HUES6 (cell line): ENCODE data around the gene POU6F2.
A peak's percentile ranks its signal among the peaks of the same experiment; 100 is the strongest.

Experiments
- H3K27ac ChIP-seq: 2 replicates; pipeline ENCODE4 v1.7.0; 2013; ENCODE audit warnings: low read depth, mild to moderate bottlenecking, low read length, inconsistent platforms
- H3K27me3 ChIP-seq: 2 replicates; pipeline ENCODE4 v1.6.1; 2013; ENCODE audit warnings: low read length; ENCODE audit not compliant: control insufficient read depth, insufficient read depth
- H3K36me3 ChIP-seq: 2 replicates; pipeline ENCODE4 v1.6.1; 2013; ENCODE audit warnings: low read length; ENCODE audit not compliant: control insufficient read depth, insufficient read depth
- H3K4me1 ChIP-seq: 2 replicates; pipeline ENCODE4 v1.6.1; 2013; ENCODE audit warnings: low read length; ENCODE audit not compliant: control insufficient read depth, insufficient read depth
- H3K4me3 ChIP-seq: 2 replicates; pipeline ENCODE4 v1.5.1; 2013; ENCODE audit warnings: low read depth, low read length
- H3K9ac ChIP-seq: one replicate; pipeline ENCODE4 v1.6.1; 2013; ENCODE audit warnings: mild to moderate bottlenecking, low read length
- H3K9me3 ChIP-seq: 2 replicates; pipeline ENCODE4 v1.6.1; 2013; ENCODE audit warnings: low read depth, low read length; ENCODE audit not compliant: control insufficient read depth, insufficient read depth

The POU6F2 gene

DNA sequence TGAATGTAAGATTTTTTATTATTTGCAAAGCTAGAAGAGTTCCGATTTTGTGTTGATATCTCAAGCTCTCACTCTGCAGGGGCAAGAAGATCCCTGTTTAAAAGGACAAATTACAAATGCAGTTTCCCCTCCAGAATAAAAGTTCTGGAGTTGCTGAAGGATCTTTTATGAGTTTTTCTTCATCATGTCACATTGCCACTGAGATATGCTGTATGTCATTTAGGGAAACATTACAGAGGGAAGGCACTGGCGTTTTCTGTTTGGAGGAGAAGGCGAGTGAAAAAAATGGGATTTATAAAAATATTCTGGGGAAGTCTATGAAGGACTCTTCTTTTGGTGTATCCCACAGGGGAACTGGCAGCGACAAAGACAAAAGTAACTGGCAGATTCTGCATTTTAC is 57.4 kb downstream of the POU6F2 start:
- no peak overlapping the region for H3K27ac ChIP-seq
- no peaks in the 10 kb centered on the region for H3K36me3 ChIP-seq
- no peaks in the 10 kb centered on the region for H3K27me3 ChIP-seq
- peak overlapping the region; percentile 22; the same call in 1 of the 2 replicates for H3K4me3 ChIP-seq
- no peak overlapping the region for H3K9ac ChIP-seq
- peaks cover 12% of the 10 kb centered on the region; the same call in 1 of the 2 replicates for H3K4me1 ChIP-seq
- no peaks in the 10 kb centered on the region for H3K9me3 ChIP-seq

- Histone ChIP-seq H3K36me3 (no peaks in the 10 kb centered on the region), H3K27me3 (no peaks in the 10 kb centered on the region), H3K9ac (no peak overlapping the region), H3K27ac (no peak overlapping the region), H3K4me3 (no peak overlapping the region), H3K9me3 (no peaks in the 10 kb centered on the region), H3K4me1 (peaks cover 12% of the 10 kb centered on the region; the same call in 1 of the 2 replicates)
Observed at GRCh38 chr7:39035903-39036302, 58.2 kb downstream of the POU6F2 start.

DNA sequence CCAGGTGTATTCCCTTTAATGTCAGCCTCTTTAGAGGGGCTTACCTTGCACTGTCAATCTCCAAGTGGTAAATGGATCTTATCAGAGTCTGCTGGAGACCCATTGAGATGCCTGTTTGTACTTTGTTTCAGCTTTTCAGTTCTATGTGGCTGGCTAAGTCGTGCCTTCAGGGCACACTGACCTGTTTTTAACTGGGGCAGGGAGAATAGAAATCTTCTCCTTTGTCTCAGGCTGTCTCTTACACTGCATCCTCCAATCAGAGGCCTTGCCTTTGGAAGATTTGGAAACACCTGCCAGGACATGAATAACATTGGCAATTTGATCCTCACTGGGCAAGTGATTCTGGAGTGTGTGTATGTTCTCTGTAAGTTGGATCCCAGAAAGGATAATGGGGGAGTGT is 65.0 kb downstream of the POU6F2 start:
- no peaks in the 10 kb centered on the region for H3K9me3 ChIP-seq
- H3K4me1 ChIP-seq, result no peaks in the 10 kb centered on the region
- no peak overlapping the region for H3K9ac ChIP-seq
- H3K27me3 ChIP-seq, result no peaks in the 10 kb centered on the region
- no peak overlapping the region for H3K27ac ChIP-seq
- no peak overlapping the region for H3K4me3 ChIP-seq
- H3K36me3 ChIP-seq, result no peaks in the 10 kb centered on the region

GRCh38 chr7:39043531-39043930 is 65.8 kb downstream of the POU6F2 start:
- H3K9ac ChIP-seq, result no peak overlapping the region
- H3K27ac ChIP-seq, result no peak overlapping the region
- H3K36me3 ChIP-seq, result no peaks in the 10 kb centered on the region
- H3K4me1 ChIP-seq, result no peaks in the 10 kb centered on the region
- H3K9me3 ChIP-seq, result no peaks in the 10 kb centered on the region
- H3K4me3 ChIP-seq, result no peak overlapping the region
- no peaks in the 10 kb centered on the region for H3K27me3 ChIP-seq

GRCh38 chr7:39044489-39044888 is 66.8 kb downstream of the POU6F2 start:
- H3K9ac ChIP-seq, result no peak overlapping the region

DNA sequence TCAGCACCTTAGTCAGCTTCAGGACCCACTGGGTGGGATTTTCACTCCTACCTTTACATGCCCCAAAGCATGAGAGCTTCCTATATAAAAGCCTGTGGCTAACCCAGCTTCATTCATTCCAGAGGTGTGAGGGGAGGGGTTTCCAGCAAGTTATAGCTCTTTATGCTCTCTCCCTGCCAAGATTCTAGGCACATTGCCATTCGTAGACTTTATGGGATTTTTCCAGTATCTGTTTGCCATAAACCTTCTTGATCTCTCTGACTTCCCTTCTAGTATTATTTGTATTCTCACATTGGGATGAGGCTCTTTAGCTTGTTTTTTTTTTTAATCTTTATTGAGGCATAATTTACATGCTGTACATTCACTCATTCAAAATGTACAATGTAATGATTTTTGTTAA is 67.5 kb downstream of the POU6F2 start:
- Histone ChIP-seq H3K27me3 (no peaks in the 10 kb centered on the region), H3K4me3 (no peak overlapping the region), H3K36me3 (no peaks in the 10 kb centered on the region), H3K9ac (no peak overlapping the region), H3K9me3 (no peaks in the 10 kb centered on the region), H3K27ac (no peak overlapping the region), H3K4me1 (no peaks in the 10 kb centered on the region)

More at GRCh38 chr7:39044489-39044888, 66.8 kb downstream of the POU6F2 start:
- no peaks in the 10 kb centered on the region for H3K27me3 ChIP-seq
- H3K4me3 ChIP-seq, result no peak overlapping the region
- H3K4me1 ChIP-seq, result no peaks in the 10 kb centered on the region
- no peaks in the 10 kb centered on the region for H3K36me3 ChIP-seq
- H3K27ac ChIP-seq, result no peak overlapping the region
- H3K9me3 ChIP-seq, result no peaks in the 10 kb centered on the region

GRCh38 chr7:39051279-39051678 is 73.6 kb downstream of the POU6F2 start:
- H3K36me3 ChIP-seq, result no peaks in the 10 kb centered on the region
- H3K4me3 ChIP-seq, result no peak overlapping the region

DNA sequence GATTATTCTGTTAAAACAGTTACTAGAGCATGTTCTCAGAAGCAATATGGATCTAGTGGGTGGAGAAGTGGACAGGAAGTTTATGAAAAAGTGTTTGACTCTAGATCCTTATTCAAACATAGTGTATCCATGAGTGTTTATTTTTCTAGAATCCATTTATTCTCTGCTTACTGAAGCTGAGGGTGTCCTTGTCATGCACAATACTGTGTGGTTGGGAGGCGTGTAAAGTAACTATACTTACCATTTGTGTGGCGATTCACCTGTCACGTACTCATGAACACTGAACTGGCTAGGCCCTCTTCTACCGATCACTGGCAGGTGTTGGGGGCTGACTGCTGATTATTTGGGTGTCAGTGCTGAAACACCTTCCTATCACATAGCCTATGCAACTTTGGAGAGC is 74.0 kb downstream of the POU6F2 start:
- no peaks in the 10 kb centered on the region for H3K4me1 ChIP-seq
- no peak overlapping the region for H3K27ac ChIP-seq
- H3K4me3 ChIP-seq, result no peak overlapping the region
- H3K27me3 ChIP-seq, result no peaks in the 10 kb centered on the region
- no peak overlapping the region for H3K9ac ChIP-seq
- H3K36me3 ChIP-seq, result no peaks in the 10 kb centered on the region
- H3K9me3 ChIP-seq, result 0 out of 2 replicates have a peak, but pooled peaks cover 3% of the 10 kb centered on the region

More at GRCh38 chr7:39051279-39051678, 73.6 kb downstream of the POU6F2 start:
- H3K9ac ChIP-seq, result no peak overlapping the region
- H3K4me1 ChIP-seq, result no peaks in the 10 kb centered on the region
- 0 out of 2 replicates have a peak, but pooled peaks cover 3% of the 10 kb centered on the region for H3K9me3 ChIP-seq
- no peak overlapping the region for H3K27ac ChIP-seq
- no peaks in the 10 kb centered on the region for H3K27me3 ChIP-seq

- no peaks in the 10 kb centered on the region for H3K36me3 ChIP-seq
Observed at GRCh38 chr7:39054731-39055130, 77.0 kb downstream of the POU6F2 start.

GRCh38 chr7:39056153-39056552 is 78.4 kb downstream of the POU6F2 start:
- H3K4me1 ChIP-seq, result no peaks in the 10 kb centered on the region
- no peaks in the 10 kb centered on the region for H3K36me3 ChIP-seq
- H3K4me3 ChIP-seq, result no peak overlapping the region
- no peak overlapping the region for H3K9ac ChIP-seq
- 0 out of 2 replicates have a peak, but pooled peaks cover 3% of the 10 kb centered on the region for H3K9me3 ChIP-seq
- no peak overlapping the region for H3K27ac ChIP-seq
- no peaks in the 10 kb centered on the region for H3K27me3 ChIP-seq

More at GRCh38 chr7:39054731-39055130, 77.0 kb downstream of the POU6F2 start:
- no peaks in the 10 kb centered on the region for H3K27me3 ChIP-seq
- H3K27ac ChIP-seq, result no peak overlapping the region
- H3K4me3 ChIP-seq, result no peak overlapping the region
- 0 out of 2 replicates have a peak, but pooled peaks cover 3% of the 10 kb centered on the region for H3K9me3 ChIP-seq
- no peaks in the 10 kb centered on the region for H3K4me1 ChIP-seq
- no peak overlapping the region for H3K9ac ChIP-seq

- no peak overlapping the region for H3K27ac ChIP-seq
- no peaks in the 10 kb centered on the region for H3K27me3 ChIP-seq
- H3K9ac ChIP-seq, result no peak overlapping the region
- H3K36me3 ChIP-seq, result no peaks in the 10 kb centered on the region
- H3K4me1 ChIP-seq, result no peaks in the 10 kb centered on the region
- no peak overlapping the region for H3K4me3 ChIP-seq
- H3K9me3 ChIP-seq, result no peaks in the 10 kb centered on the region
Observed at GRCh38 chr7:39062811-39063210, 85.1 kb downstream of the POU6F2 start.

DNA sequence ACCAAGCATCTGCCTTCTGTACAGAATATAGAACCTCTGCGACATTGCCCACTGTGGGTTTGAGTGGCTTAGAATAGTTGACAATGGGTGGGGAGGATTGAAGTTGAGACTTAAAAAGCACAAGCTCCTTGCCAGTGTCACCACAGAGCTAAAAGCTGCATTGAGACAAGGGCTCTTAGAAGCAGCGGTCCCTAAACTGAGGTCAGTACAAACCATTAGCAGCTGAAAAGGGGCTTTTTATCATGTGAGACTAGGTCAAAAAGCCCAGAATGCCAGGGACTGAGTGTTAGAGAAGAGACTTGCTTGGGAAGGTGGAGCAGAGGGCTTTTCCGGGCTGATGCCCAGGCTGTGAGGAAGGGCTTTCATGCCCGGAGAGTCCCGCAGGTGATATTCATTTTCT is 91.3 kb downstream of the POU6F2 start:
- Histone ChIP-seq H3K27ac (no peak overlapping the region), H3K4me1 (peaks cover 17% of the 10 kb centered on the region; the same call in 1 of the 2 replicates), H3K9ac (no peak overlapping the region), H3K4me3 (no peak overlapping the region), H3K27me3 (no peaks in the 10 kb centered on the region), H3K36me3 (no peaks in the 10 kb centered on the region), H3K9me3 (no peaks in the 10 kb centered on the region)
